NCI-H1105 treated with DMSO at 0.1 percent for 48 hours (cell line): Measurements from ENCODE around the gene ZBTB20.

ENCODE experiments used
- DNase-seq: peaks from one replicate; lab custom pipeline; 2025; lab: John Stamatoyannopoulos, UW

ZBTB20 gene

GRCh38 chr3:114762144-114762543 lies 384.9 kb downstream of the ZBTB20 start:
- no peak for DNase-seq

- DNase-seq = no peak
These were observed 386.4 kb downstream of the ZBTB20 start for GRCh38 chr3:114760679-114761078.

GRCh38 chr3:114758831-114759699 lies 388.0 kb downstream of the ZBTB20 start:
- DNase-seq = no peak

DNA sequence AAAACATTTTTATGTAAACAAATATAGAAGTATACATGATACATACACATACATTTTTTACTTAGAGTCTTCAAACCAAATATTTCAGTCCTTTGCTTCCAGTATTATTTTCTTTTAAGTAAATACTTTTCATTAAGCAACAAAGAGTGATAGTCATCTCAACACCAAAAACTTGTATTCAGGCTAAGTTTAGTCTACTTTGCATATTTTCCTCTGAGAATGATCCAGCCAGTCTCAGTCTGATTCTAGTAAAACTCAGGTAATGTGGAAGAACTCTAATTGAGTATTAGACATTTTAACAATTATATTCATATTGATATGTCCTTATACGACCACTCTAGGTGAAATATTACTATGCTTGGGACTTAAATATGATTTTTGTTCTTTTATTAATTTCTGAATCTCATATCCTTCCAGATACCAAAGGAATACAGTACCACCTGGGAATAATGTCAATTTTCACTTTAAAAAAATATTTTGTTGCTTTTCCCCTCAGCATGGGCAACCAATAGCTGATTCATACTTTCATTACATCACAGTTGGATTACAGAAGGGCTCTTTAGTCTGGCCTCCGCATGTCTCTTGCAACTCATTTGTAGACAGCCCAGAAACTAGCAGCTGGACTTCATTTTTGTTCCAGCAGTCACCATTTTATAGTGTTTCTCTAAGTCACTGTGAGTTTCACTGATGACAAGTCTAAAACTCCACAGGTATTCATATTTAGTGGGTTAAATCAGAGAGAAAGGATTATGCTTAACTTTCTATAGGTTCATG lies 390.4 kb downstream of the ZBTB20 start:
- no peak for DNase-seq

GRCh38 chr3:114746502-114746901 lies 400.6 kb downstream of the ZBTB20 start:
- no peak for DNase-seq

- DNase-seq = no peak
These were observed 401.5 kb downstream of the ZBTB20 start for GRCh38 chr3:114745322-114746240.

DNA sequence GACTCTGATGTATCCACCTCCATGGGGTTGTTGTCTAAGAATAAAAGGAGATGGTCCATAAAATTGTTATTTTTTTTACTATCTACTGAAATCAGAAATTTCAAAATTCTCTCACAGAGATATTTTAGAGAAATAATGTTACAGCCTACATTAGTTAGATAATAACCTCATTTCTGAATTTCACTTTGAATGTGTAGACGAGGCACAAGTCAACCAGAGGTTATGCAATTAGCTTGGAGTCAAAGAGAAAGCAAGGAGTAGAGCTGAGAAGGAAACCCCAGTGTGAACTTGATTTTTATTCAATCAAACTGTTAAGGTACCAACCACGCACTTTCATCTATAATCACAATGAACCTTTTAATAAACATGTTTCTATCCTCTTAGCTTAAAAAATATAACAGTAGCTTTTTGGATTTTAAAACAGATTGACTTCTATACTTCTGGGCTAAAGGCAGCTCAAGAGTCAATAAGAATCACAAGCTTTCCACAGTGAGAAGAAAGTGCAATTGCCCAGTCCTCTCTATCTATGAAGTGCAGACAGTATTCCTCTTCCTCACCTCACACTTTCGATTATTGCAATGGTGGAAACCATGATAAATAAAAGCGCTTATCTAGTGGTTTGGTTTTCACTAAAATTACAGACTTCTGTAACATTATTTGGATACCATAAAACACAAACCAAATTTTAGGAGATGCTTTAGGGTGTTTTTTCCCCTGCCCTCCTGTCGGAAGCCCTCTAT lies 403.2 kb downstream of the ZBTB20 start:
- DNase-seq = no peak

GRCh38 chr3:114741066-114741465 lies 406.0 kb downstream of the ZBTB20 start:
- no peak for DNase-seq

DNA sequence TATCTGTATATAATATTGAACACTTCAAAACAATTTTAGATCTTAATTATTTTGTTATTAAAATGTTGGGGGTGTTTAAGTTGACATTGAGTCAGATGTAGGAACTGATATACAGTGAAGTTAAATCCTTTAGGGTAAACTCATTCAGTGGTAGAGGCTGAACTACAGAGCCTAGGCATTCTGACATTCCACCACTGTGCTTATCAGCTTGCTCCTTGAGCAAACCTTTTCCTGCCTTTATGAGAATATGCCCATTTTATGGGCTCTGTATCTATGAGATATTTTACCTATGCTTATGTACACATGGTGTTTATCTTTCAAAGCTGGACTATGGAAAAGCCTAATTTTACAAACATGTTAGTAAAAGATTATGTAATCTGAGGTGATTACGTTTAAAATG lies 407.5 kb downstream of the ZBTB20 start:
- no peak for DNase-seq

GRCh38 chr3:114732353-114732752 lies 414.7 kb downstream of the ZBTB20 start:
- DNase-seq = no peak

GRCh38 chr3:114730397-114730796 lies 416.7 kb downstream of the ZBTB20 start:
- DNase-seq = no peak

DNA sequence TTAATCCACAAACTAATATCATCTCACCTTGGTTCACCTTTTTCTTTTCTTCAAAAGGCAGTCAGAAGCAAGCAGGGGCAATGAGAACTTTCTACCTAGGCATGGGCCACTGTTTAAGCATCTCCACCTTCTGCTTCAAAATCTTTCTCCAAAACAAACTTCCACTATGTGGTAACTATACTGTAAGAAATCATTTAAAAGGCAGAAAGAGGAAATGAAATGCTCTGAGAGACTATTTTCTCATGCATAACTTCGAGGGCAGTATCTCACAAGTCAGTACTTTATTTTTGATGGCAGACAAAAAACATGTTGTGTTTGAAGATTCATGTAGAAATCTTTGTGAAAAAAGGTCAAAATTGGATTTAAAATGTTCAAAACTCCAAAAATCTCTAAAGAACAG lies 419.7 kb downstream of the ZBTB20 start:
- DNase-seq = no peak

- DNase-seq = no peak
These were observed 421.1 kb downstream of the ZBTB20 start for GRCh38 chr3:114725966-114726365.

GRCh38 chr3:114722530-114722929 lies 424.6 kb downstream of the ZBTB20 start:
- DNase-seq = no peak

DNA sequence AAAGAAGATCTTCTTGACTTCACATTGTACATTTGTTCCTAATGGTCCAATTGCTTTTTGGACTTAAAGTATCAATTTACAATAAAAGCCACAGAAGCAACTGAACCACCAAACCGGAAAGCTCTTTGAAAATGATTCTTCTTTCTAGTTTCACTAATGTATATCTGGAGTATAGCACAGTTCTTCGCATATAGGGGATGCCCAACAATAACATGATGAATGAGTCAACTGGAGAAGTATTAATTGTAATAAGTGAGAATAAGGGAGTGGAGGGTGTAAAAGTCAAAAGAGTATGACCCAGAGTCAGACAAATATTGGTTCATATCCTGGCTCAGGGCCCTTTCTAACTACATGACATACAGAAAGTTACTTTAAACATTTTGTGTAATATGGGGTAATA lies 425.2 kb downstream of the ZBTB20 start:
- DNase-seq = no peak

DNA sequence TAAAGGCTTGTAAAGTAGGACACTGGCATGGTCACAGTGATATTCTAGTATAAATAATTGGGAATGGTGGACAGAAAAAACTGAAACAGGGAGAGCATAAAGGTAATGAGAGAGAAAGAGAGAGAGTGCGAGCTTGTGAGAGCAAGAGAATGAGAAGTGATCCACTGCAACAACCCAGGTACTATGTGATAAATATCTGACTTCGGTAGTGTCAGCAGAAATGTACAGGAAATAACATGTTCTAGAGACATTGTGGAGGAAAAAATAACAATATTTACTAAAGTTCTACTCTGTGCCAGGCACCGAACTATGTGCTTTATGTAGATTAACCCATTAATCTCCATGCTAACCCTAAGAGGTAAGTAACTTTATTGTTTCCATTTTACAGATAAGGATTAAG lies 425.9 kb downstream of the ZBTB20 start:
- DNase-seq = no peak

DNA sequence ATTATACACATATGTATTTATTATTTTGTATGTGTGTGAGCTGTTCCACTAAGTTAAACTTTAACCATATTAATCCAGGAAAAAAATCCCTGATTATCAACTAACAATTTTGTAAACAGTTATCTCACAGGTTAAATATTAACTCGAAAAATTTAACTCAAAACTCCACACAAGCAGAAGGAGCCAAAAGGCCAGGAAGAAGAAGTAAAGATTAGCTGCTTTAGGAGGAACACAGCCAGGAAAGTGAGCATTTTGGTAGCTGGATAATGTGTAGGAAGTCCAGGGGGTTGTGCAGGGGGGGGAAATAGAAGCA lies 428.2 kb downstream of the ZBTB20 start:
- DNase-seq = no peak

DNA sequence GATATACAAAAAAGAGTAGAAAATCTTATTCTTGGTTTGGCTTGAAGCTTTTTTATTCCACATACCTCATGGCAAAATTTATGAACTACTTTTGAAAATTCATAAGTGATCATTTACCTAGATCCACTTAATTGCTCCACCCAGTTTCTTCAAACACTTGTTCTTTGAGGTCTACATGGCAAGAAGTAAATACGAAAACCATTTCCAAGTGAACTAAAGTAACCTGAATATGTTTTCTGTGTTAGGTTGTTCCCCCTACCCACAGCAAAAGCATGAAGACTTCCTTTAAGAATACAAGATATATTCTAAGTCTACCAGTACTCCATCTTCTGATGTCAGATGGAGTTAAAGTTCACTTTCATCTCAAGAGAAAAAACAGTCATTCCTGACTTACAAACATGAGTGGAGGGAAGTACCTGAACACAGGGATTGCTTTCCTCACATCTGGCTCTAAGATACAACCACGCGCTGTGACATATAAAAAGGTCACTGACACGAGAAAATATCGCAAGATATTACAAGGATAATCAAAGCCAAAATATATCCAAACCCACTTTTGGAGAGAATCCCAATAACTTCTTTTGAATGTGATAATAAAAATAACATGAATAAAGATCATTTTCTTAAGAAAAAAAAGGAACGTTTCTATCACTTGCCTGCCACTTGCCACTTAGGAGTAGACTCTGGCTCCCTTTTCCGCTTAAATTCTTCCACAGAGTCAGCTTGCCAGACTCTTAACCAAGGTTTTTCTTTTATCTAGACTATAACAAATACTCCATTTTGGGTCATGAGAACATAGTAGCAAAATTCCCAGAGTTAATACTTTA lies 428.8 kb downstream of the ZBTB20 start:
- DNase-seq = no peak

- DNase-seq = no peak
These were observed 430.2 kb downstream of the ZBTB20 start for GRCh38 chr3:114716916-114717315.

- no peak for DNase-seq
These were observed 431.0 kb downstream of the ZBTB20 start for GRCh38 chr3:114716126-114716525.

DNA sequence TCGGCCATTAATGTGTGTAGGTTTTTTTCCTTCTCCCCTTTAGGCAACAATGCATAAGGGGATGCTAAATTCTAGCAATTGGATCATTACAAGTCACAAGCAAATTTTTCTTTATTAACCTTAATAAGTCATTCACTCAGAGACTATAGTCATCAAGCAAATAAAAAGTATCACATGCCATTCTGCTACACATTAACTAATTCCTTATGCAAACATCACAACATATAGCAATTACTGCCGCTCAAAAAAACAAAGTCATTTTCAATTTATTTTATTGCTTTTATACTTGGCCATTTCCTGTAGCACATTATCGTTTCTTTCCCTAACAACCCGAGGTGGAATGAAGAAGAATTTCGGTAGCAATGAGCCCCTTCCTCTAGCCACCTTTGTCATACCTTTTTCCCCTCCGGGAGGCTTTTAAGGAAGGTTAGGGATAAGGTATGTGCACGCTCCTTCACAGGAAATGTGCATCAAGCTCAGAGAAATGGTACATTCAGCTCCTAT lies 432.1 kb downstream of the ZBTB20 start:
- no peak for DNase-seq
